H9 (cell line): ENCODE measurements around the gene GFRA1. TPM values are rescaled to one million over a fixed set of nuclear protein-coding genes. Genes with fewer than 3 reads are reported as not detected.

Experiments
- DNase-seq: peaks from one replicate; pipeline ENCODE4 v3.0.0-alpha.2; 2017
- H2AFZ ChIP-seq: one replicate; pipeline ENCODE4 v1.6.1; 2013; ENCODE audit warnings: mild to moderate bottlenecking, low read length, control low read depth, moderate library complexity
- H2AK5ac ChIP-seq: 2 replicates; pipeline ENCODE4 v1.6.1; 2013; ENCODE audit warnings: low read length, control low read depth, mixed read lengths; ENCODE audit not compliant: insufficient read length
- H2BK120ac ChIP-seq: one replicate; pipeline ENCODE4 v1.6.1; 2013; ENCODE audit warnings: low read depth, mild to moderate bottlenecking, low read length, control low read depth, inconsistent platforms; ENCODE audit not compliant: poor library complexity, severe bottlenecking
- H2BK12ac ChIP-seq: 2 replicates; pipeline ENCODE4 v1.6.1; 2013; ENCODE audit warnings: low read length, control low read depth, mixed read lengths, low read depth; ENCODE audit not compliant: insufficient read length
- H2BK15ac ChIP-seq: 2 replicates; pipeline ENCODE4 v1.6.1; 2013; ENCODE audit warnings: low read depth, low read length, control low read depth
- H2BK20ac ChIP-seq: one replicate; pipeline ENCODE4 v1.6.1; 2013; ENCODE audit warnings: low read depth, mild to moderate bottlenecking, low read length, control low read depth, inconsistent platforms; ENCODE audit not compliant: poor library complexity, severe bottlenecking
- H2BK5ac ChIP-seq: 2 replicates; pipeline ENCODE4 v1.6.1; 2013; ENCODE audit warnings: low read length, control low read depth, mixed read lengths; ENCODE audit not compliant: insufficient read length
- H3K14ac ChIP-seq: 2 replicates; pipeline ENCODE4 v1.6.1; 2013; ENCODE audit warnings: low read length, control low read depth; ENCODE audit not compliant: insufficient read depth
- H3K18ac ChIP-seq: 2 replicates; pipeline ENCODE4 v1.6.1; 2013; ENCODE audit warnings: low read depth, mild to moderate bottlenecking, mixed read lengths, low read length, control low read depth; ENCODE audit not compliant: insufficient read length
- H3K23ac ChIP-seq: 2 replicates; pipeline ENCODE4 v1.6.1; 2013; ENCODE audit warnings: low read length, control low read depth, mixed read lengths, low read depth; ENCODE audit not compliant: insufficient read length
- H3K23me2 ChIP-seq: 2 replicates; pipeline ENCODE4 v1.6.1; 2013; ENCODE audit warnings: low read depth, mild to moderate bottlenecking, mixed read lengths, low read length, control low read depth; ENCODE audit not compliant: insufficient read length, poor library complexity, severe bottlenecking
- H3K27ac ChIP-seq: 2 replicates; pipeline ENCODE4 v1.5.1; 2013; ENCODE audit warnings: low read length, control low read depth, mixed read lengths, low read depth; ENCODE audit not compliant: insufficient read length
- H3K27me3 ChIP-seq: 2 replicates; pipeline ENCODE4 v1.6.1; 2013; ENCODE audit warnings: low read length, control low read depth, inconsistent platforms; ENCODE audit not compliant: insufficient read depth
- H3K4ac ChIP-seq: 2 replicates; pipeline ENCODE4 v1.6.1; 2013; ENCODE audit warnings: low read depth, mild to moderate bottlenecking, control low read depth, inconsistent platforms, low read length, moderate library complexity
- H3K4me1 ChIP-seq: 2 replicates; pipeline ENCODE4 v1.6.1; 2013; ENCODE audit warnings: low read length, control low read depth, inconsistent platforms; ENCODE audit not compliant: insufficient read depth
- H3K4me2 ChIP-seq: 2 replicates; pipeline ENCODE4 v1.6.1; 2013; ENCODE audit warnings: low read length, control low read depth, mixed read lengths; ENCODE audit not compliant: insufficient read length, insufficient read depth
- H3K56ac ChIP-seq: 2 replicates; pipeline ENCODE4 v1.6.1; 2013; ENCODE audit warnings: low read depth, mild to moderate bottlenecking, mixed read lengths, low read length, control low read depth; ENCODE audit not compliant: insufficient read length
- H3K79me1 ChIP-seq: 2 replicates; pipeline ENCODE4 v1.6.1; 2013; ENCODE audit warnings: low read depth, mild to moderate bottlenecking, moderate library complexity, low read length, control low read depth, inconsistent platforms; ENCODE audit not compliant: insufficient read depth, poor library complexity, severe bottlenecking
- H3K79me2 ChIP-seq: 2 replicates; pipeline ENCODE4 v1.6.1; 2013; ENCODE audit warnings: low read length, control low read depth, inconsistent platforms; ENCODE audit not compliant: insufficient read depth
- H3K9ac ChIP-seq: 2 replicates; pipeline ENCODE4 v1.6.1; 2013; ENCODE audit warnings: low read length, control low read depth, mixed read lengths; ENCODE audit not compliant: insufficient read length; ENCODE audit errors: extremely low read depth
- H3K9me3 ChIP-seq: one replicate; pipeline ENCODE4 v1.6.1; 2013; ENCODE audit warnings: low read depth, low read length, inconsistent platforms; ENCODE audit not compliant: control insufficient read depth
- H3T11ph ChIP-seq: one replicate; pipeline ENCODE4 v1.6.1; 2013; ENCODE audit warnings: mild to moderate bottlenecking, low read length, control low read depth, inconsistent platforms
- H4K20me1 ChIP-seq: one replicate; pipeline ENCODE4 v1.6.1; 2013; ENCODE audit not compliant: control insufficient read depth, insufficient read length, insufficient read depth
- H4K5ac ChIP-seq: 2 replicates; pipeline ENCODE4 v1.6.1; 2013; ENCODE audit warnings: low read depth, mild to moderate bottlenecking, mixed read lengths, low read length, control low read depth; ENCODE audit not compliant: insufficient read length
- H4K8ac ChIP-seq: replicated peaks from 2 replicates; pipeline ENCODE4 v1.6.1; 2013; ENCODE audit warnings: low read length, control low read depth, mixed read lengths, low read depth; ENCODE audit not compliant: insufficient read length
- H4K91ac ChIP-seq: 2 replicates; pipeline ENCODE4 v1.6.1; 2013; ENCODE audit warnings: low read depth, mild to moderate bottlenecking, moderate library complexity, mixed read lengths, low read length, control low read depth; ENCODE audit not compliant: insufficient read length
- H3K27ac Mint-ChIP-seq, 3 experiments: 2 replicates in 2 of 3; 3 replicates in 1 of 3; pipeline ENCODE4 v1.8.0; 2020 to 2021; ENCODE audit warnings: mixed read lengths in 3 of 3, mild to moderate bottlenecking in 1 of 3, moderate library complexity in 1 of 3
- H3K27me3 Mint-ChIP-seq: 2 replicates; pipeline ENCODE4 v1.8.0; 2021; ENCODE audit warnings: low read depth, mild to moderate bottlenecking, moderate library complexity, mixed read lengths
- H3K36me3 Mint-ChIP-seq, 3 experiments: 2 replicates in 2 of 3; 3 replicates in 1 of 3; pipeline ENCODE4 v1.8.0; 2020 to 2021; ENCODE audit warnings: low read depth in 3 of 3, mixed read lengths in 3 of 3; ENCODE audit not compliant: insufficient read depth in 1 of 3
- H3K4me1 Mint-ChIP-seq, 2 experiments: 2 replicates each; pipeline ENCODE4 v1.8.0; 2020; ENCODE audit warnings: mixed read lengths in 2 of 2
- H3K4me3 Mint-ChIP-seq, 2 experiments: 2 replicates in 1 of 2; 3 replicates in 1 of 2; pipeline ENCODE4 v1.8.0; 2020 to 2021; ENCODE audit warnings: mild to moderate bottlenecking in 2 of 2, mixed read lengths in 2 of 2, moderate library complexity in 1 of 2
- H3K9me3 Mint-ChIP-seq, 2 experiments: 2 replicates in 1 of 2; 3 replicates in 1 of 2; pipeline ENCODE4 v1.8.0; 2020; ENCODE audit warnings: mild to moderate bottlenecking in 2 of 2, mixed read lengths in 2 of 2, moderate library complexity in 1 of 2
- WGBS: extraction: QIAGEN DNeasy Blood & Tissue Kit; methylation state at CpG from one replicate; pipeline ENCODE4 v1.1.7; 2013; ENCODE audit warnings: missing lambda C conversion rate, low lambda C conversion rate, mixed read lengths; ENCODE audit not compliant: insufficient read length; ENCODE audit errors: extremely low coverage; 5-methylcytosine and 5-hydroxymethylcytosine counted together
- total RNA-seq: library from RNA; stranded (reverse); gene quantifications from 2 replicates; pipeline ENCODE4 v1.2.1, GENCODE V29; 2021
- TF ChIP-seq, protein P1 (sequence below): fragments of 200-600 bp; sonication (generic); conservative IDR thresholded peaks from 3 replicates; pipeline ENCODE4 v1.8.0; 2021; ENCODE audit warnings: antibody characterized with exemption, mild to moderate bottlenecking

The GFRA1 gene
- total RNA-seq, 1 experiment from 2014 or later = 0.24 TPM

- Histone ChIP-seq H2BK15ac (no peak overlapping the region), H2BK12ac (no peak overlapping the region), H4K20me1 (no peaks in the 10 kb centered on the region), H3K27me3 (no peaks in the 10 kb centered on the region), H4K5ac (no peak overlapping the region), H3K79me2 (no peaks in the 10 kb centered on the region), H2AK5ac (no peak overlapping the region), H3K23me2 (no peaks in the 10 kb centered on the region), H3K4ac (no peak overlapping the region), H3K14ac (no peak overlapping the region), H2BK5ac (no peak overlapping the region), H3T11ph (no peak overlapping the region), H3K23ac (no peak overlapping the region), H2AFZ (no peak overlapping the region), H4K8ac (no peak overlapping the region), H3K9me3 (no peaks in the 10 kb centered on the region), H3K79me1 (no peaks in the 10 kb centered on the region), H4K91ac (no peak overlapping the region), H3K56ac (no peak overlapping the region), H3K27ac (no peak overlapping the region), H2BK120ac (no peak overlapping the region), H3K4me1 (no peaks in the 10 kb centered on the region), H2BK20ac (no peak overlapping the region), H3K4me2 (no peak overlapping the region), H3K18ac (no peak overlapping the region), H3K9ac (no peak overlapping the region)
- TF ChIP-seq, protein P1, sequence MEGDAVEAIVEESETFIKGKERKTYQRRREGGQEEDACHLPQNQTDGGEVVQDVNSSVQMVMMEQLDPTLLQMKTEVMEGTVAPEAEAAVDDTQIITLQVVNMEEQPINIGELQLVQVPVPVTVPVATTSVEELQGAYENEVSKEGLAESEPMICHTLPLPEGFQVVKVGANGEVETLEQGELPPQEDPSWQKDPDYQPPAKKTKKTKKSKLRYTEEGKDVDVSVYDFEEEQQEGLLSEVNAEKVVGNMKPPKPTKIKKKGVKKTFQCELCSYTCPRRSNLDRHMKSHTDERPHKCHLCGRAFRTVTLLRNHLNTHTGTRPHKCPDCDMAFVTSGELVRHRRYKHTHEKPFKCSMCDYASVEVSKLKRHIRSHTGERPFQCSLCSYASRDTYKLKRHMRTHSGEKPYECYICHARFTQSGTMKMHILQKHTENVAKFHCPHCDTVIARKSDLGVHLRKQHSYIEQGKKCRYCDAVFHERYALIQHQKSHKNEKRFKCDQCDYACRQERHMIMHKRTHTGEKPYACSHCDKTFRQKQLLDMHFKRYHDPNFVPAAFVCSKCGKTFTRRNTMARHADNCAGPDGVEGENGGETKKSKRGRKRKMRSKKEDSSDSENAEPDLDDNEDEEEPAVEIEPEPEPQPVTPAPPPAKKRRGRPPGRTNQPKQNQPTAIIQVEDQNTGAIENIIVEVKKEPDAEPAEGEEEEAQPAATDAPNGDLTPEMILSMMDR = no peak
- Mint-ChIP-seq H3K9me3 (no peaks in the 10 kb centered on the region), H3K36me3 (no peaks in the 10 kb centered on the region), H3K27ac (no peak overlapping the region), H3K4me3 (no peak overlapping the region), H3K4me1 (no peaks in the 10 kb centered on the region), H3K27me3 (peaks cover 1% of the 10 kb centered on the region)
- no CpG with 5 or more reads among the region's 3 CpGs for WGBS
- DNase-seq = no peak
Measured at GRCh38 chr10:116223289-116223688, 49.7 kb downstream of the GFRA1 start.
